GM19035 (cell line): ENCODE measurements around the gene GSTA3.
"Not testable (repeated sequence)": the region's sequence is repeated elsewhere in the genome, so short reads cannot be mapped to it uniquely, and the experiment has no call there.

Source experiments
- ATAC-seq: cut with Tn5 transposase; IDR thresholded peaks from one replicate; pipeline ENCODE4 v1.9.1; 2021; ENCODE audit not compliant: unreplicated experiment

The GSTA3 gene

GRCh38 chr6:52909531-52909930, at the start of gene GSTA3:
Gene GSTA3, minus strand, starts transcription at chr6:52909698. Its CDS starts 3,864 bp downstream, at chr6:52905834.
- ATAC-seq, result no peak

GRCh38 chr6:52958546-52959255, 49.2 kb upstream of the GSTA3 start:
- ATAC-seq, result no peak

GRCh38 chr6:52955871-52956270, 46.4 kb upstream of the GSTA3 start:
- ATAC-seq, result no peak

- ATAC-seq, result no peak
These were observed 44.7 kb upstream of the GSTA3 start for GRCh38 chr6:52953911-52954839.

GRCh38 chr6:52946306-52946705, 36.8 kb upstream of the GSTA3 start:
- ATAC-seq, result no peak

- ATAC-seq, result not testable (repeated sequence)
These were observed 33.3 kb upstream of the GSTA3 start for GRCh38 chr6:52942821-52943220.

GRCh38 chr6:52942221-52942620, 32.7 kb upstream of the GSTA3 start:
- ATAC-seq, result no peak

- no peak for ATAC-seq
These were observed 28.4 kb upstream of the GSTA3 start for GRCh38 chr6:52937908-52938307.

- ATAC-seq, result no peak
These were observed 24.3 kb upstream of the GSTA3 start for GRCh38 chr6:52933778-52934177.

- ATAC-seq, result no peak
These were observed 21.9 kb upstream of the GSTA3 start for GRCh38 chr6:52931351-52931750.

- no peak for ATAC-seq
These were observed 20.0 kb upstream of the GSTA3 start for GRCh38 chr6:52929321-52930164.

GRCh38 chr6:52927451-52927850, 18.0 kb upstream of the GSTA3 start:
- no peak for ATAC-seq

- ATAC-seq, result no peak
These were observed 16.7 kb upstream of the GSTA3 start for GRCh38 chr6:52925919-52926792.

- no peak for ATAC-seq
These were observed 15.5 kb upstream of the GSTA3 start for GRCh38 chr6:52925042-52925441.

GRCh38 chr6:52923689-52924088, 14.2 kb upstream of the GSTA3 start:
- ATAC-seq, result not testable (repeated sequence)

- no peak for ATAC-seq
These were observed 12.7 kb upstream of the GSTA3 start for GRCh38 chr6:52922161-52922560.

- no peak for ATAC-seq
These were observed 12.2 kb upstream of the GSTA3 start for GRCh38 chr6:52921743-52922142.

- ATAC-seq, result not testable (repeated sequence)
These were observed 10.0 kb upstream of the GSTA3 start for GRCh38 chr6:52919511-52919910.

- not testable (repeated sequence) for ATAC-seq
These were observed 9.3 kb upstream of the GSTA3 start for GRCh38 chr6:52918771-52919170.

GRCh38 chr6:52918027-52918686, 8.7 kb upstream of the GSTA3 start:
- not testable (repeated sequence) for ATAC-seq
